ENCODE measurements around the gene PLEKHD1. TPM values are rescaled to one million over a fixed set of nuclear protein-coding genes. Genes with fewer than 3 reads are reported as not detected.

The PLEKHD1 gene
- total RNA-seq, 1 experiment from 2014 or later: 0.15 TPM

DNA sequence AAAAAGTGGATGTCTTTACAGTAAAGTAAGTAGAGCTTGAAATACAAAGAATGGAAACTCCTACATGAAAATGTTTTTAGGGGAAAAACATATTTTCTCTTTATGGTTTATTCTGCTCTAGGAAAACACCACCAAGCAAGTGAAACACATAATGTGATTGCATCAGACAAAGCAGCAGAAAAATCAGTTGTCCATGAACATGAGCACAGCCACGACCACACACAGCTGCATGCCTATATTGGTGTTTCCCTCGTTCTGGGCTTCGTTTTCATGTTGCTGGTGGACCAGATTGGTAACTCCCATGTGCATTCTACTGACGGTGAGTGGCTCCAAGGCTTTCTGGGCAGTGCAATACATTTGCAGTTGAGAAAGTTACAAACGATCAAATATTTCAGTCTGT, 42.6 kb upstream of the PLEKHD1 start:
- H3K4me3 ChIP-seq (ENCODE audit: low read length): no peak overlapping the region
- intact Hi-C loops (cut with micrococcal nuclease): no loop called here
- POLR2A ChIA-PET (ENCODE audit: unreplicated experiment): no interaction called here

DNA sequence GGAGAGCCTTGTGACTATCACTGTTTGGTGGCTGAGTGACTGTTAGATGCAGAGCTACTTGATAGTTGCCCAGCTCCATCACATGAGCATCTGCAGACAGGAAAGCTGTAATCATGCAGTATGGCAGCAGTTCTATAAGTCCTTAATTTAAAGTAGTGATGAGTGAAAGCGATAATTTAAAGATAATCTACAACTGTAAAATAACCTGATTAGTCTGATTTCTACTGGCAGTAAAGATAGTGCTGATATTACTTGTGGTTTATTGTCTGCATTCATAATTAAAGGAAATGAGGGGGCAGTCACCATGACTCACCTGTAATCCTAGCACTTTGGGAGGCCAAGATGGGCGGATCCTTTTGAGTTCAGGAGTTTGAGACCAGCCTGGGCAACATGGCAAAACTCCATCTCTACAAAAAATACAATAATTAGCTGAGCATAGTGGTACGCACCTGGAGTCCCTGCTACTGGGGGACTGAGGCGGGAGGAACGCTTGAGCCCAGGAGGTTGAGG, 41.2 kb upstream of the PLEKHD1 start:
- BruUV-seq (replicated peaks): no TSS peak

More for the DNA sequence above, 42.6 kb upstream of the PLEKHD1 start:
- Histone ChIP-seq H3K4me2 (ENCODE audit: low read length) (no peak overlapping the region), H3K9me2 (replicated peaks; ENCODE audit: low read length) (no peaks in the 10 kb centered on the region), H3K79me2 (ENCODE audit: low read length) (peaks cover 4% of the 10 kb centered on the region; the same call in 1 of the 2 replicates), H3K27ac (ENCODE audit: low read length) (no peak overlapping the region), H3F3A (ENCODE audit: low read length, unreplicated experiment) (no peaks in the 10 kb centered on the region), H3K27me3 (ENCODE audit: low read length) (no peaks in the 10 kb centered on the region), H3K36me3 (ENCODE audit: low read depth, low read length) (peaks cover 15% of the 10 kb centered on the region; the same call in 1 of the 2 replicates), H2AFZ (ENCODE audit: low read length) (no peak overlapping the region), H4K20me1 (ENCODE audit: low read length) (no peaks in the 10 kb centered on the region), H3K4me1 (ENCODE audit: insufficient read depth, low read length) (no peaks in the 10 kb centered on the region; the same call in 1 of the 2 replicates), H3K9me3 (ENCODE audit: low read length) (no peaks in the 10 kb centered on the region), H3K9ac (ENCODE audit: low read length) (no peak overlapping the region)
- ATAC-seq (no peak), DNase-seq (no peak)
- no TSS peak for BruUV-seq (replicated peaks)
- CTCF ChIA-PET: no interaction called here
- TF ChIP-seq EZH2 (IDR thresholded peaks at IDR 0.05; ENCODE audit: low read length, unreplicated experiment) (no peak), EZH2phosphoT487 (IDR thresholded peaks at IDR 0.05; ENCODE audit: borderline replicate concordance, low read length) (no peak)
- TF ChIP-seq, protein P1, sequence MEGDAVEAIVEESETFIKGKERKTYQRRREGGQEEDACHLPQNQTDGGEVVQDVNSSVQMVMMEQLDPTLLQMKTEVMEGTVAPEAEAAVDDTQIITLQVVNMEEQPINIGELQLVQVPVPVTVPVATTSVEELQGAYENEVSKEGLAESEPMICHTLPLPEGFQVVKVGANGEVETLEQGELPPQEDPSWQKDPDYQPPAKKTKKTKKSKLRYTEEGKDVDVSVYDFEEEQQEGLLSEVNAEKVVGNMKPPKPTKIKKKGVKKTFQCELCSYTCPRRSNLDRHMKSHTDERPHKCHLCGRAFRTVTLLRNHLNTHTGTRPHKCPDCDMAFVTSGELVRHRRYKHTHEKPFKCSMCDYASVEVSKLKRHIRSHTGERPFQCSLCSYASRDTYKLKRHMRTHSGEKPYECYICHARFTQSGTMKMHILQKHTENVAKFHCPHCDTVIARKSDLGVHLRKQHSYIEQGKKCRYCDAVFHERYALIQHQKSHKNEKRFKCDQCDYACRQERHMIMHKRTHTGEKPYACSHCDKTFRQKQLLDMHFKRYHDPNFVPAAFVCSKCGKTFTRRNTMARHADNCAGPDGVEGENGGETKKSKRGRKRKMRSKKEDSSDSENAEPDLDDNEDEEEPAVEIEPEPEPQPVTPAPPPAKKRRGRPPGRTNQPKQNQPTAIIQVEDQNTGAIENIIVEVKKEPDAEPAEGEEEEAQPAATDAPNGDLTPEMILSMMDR (conservative IDR thresholded peaks at IDR 0.05; ENCODE audit: low read depth, low read length): no peak

DNA sequence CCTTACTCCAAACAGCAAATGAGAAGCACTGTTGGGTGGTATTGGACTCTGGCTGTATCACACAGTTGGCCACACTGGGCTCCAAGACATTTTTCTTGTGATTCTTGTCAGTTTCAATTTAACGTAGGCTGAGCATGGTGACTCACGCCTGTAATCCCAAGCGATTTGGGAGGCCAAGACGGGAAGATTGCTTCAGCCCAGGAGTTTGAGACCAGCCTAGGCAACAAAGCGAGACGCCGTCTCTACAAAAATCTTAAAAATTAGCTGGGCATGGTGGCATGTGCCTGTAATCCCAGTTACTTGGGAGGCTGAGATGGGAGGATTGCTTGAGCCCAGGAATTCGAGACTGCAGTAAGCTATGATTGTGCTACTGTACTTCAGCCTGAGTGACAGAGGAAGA, 35.3 kb upstream of the PLEKHD1 start:
- Histone ChIP-seq H3K27me3 (ENCODE audit: low read length) (no peaks in the 10 kb centered on the region), H3F3A (ENCODE audit: low read length, unreplicated experiment) (no peaks in the 10 kb centered on the region), H3K27ac (ENCODE audit: low read length) (no peak overlapping the region), H3K4me1 (ENCODE audit: insufficient read depth, low read length) (no peaks in the 10 kb centered on the region), H3K9me3 (ENCODE audit: low read length) (no peaks in the 10 kb centered on the region), H3K4me3 (ENCODE audit: low read length) (no peak overlapping the region), H2AFZ (ENCODE audit: low read length) (no peak overlapping the region), H3K9me2 (replicated peaks; ENCODE audit: low read length) (no peaks in the 10 kb centered on the region), H3K36me3 (ENCODE audit: low read depth, low read length) (peaks cover 9% of the 10 kb centered on the region; the same call in 1 of the 2 replicates), H3K79me2 (ENCODE audit: low read length) (no peaks in the 10 kb centered on the region), H3K9ac (ENCODE audit: low read length) (no peak overlapping the region), H4K20me1 (ENCODE audit: low read length) (peaks cover 4% of the 10 kb centered on the region; the same call in 1 of the 2 replicates), H3K4me2 (ENCODE audit: low read length) (no peak overlapping the region)
- ATAC-seq (no peak), DNase-seq (no peak)
- CTCF ChIA-PET: no interaction called here
- POLR2A ChIA-PET (ENCODE audit: unreplicated experiment): no interaction called here
- BruUV-seq (replicated peaks): no TSS peak
- TF ChIP-seq, protein P1 (conservative IDR thresholded peaks at IDR 0.05; ENCODE audit: low read depth, low read length): no peak
- no peak for TF ChIP-seq EZH2 (IDR thresholded peaks at IDR 0.05; ENCODE audit: low read length, unreplicated experiment)
- no peak for TF ChIP-seq EZH2phosphoT487 (IDR thresholded peaks at IDR 0.05; ENCODE audit: borderline replicate concordance, low read length)
- intact Hi-C loops (cut with micrococcal nuclease): no loop called here

More for the DNA sequence above, 41.2 kb upstream of the PLEKHD1 start:
- Histone ChIP-seq H3K36me3 (ENCODE audit: low read depth, low read length) (peaks cover 17% of the 10 kb centered on the region; the same call in 1 of the 2 replicates), H3K9me2 (replicated peaks; ENCODE audit: low read length) (no peaks in the 10 kb centered on the region), H3K4me1 (ENCODE audit: insufficient read depth, low read length) (no peaks in the 10 kb centered on the region; the same call in 1 of the 2 replicates), H3K27me3 (ENCODE audit: low read length) (no peaks in the 10 kb centered on the region), H3K79me2 (ENCODE audit: low read length) (no peaks in the 10 kb centered on the region), H3F3A (ENCODE audit: low read length, unreplicated experiment) (no peaks in the 10 kb centered on the region), H3K27ac (ENCODE audit: low read length) (no peak overlapping the region), H2AFZ (ENCODE audit: low read length) (no peak overlapping the region), H3K9me3 (ENCODE audit: low read length) (no peaks in the 10 kb centered on the region), H3K4me3 (ENCODE audit: low read length) (no peak overlapping the region), H4K20me1 (ENCODE audit: low read length) (peaks cover under 1% of the 10 kb centered on the region; the same call in 1 of the 2 replicates), H3K4me2 (ENCODE audit: low read length) (no peak overlapping the region), H3K9ac (ENCODE audit: low read length) (no peak overlapping the region)
- no peak for DNase-seq
- ChIA-PET CTCF (no interaction called here), POLR2A (ENCODE audit: unreplicated experiment) (interaction anchor here (0.5 kb wide), 1 partner anchor 17 kb away, joined by 3 read pairs; no protein-coding TSS in a partner anchor)
- no peak for ATAC-seq
- intact Hi-C loops (cut with micrococcal nuclease): no loop called here
- TF ChIP-seq EZH2phosphoT487 (IDR thresholded peaks at IDR 0.05; ENCODE audit: borderline replicate concordance, low read length) (no peak), EZH2 (IDR thresholded peaks at IDR 0.05; ENCODE audit: low read length, unreplicated experiment) (no peak)
- TF ChIP-seq, protein P1 (conservative IDR thresholded peaks at IDR 0.05; ENCODE audit: low read depth, low read length): no peak

Measured in PC-3 (cell line).